ENCODE results near the gene AURKA.

- TF ChIP-seq, protein P1, sequence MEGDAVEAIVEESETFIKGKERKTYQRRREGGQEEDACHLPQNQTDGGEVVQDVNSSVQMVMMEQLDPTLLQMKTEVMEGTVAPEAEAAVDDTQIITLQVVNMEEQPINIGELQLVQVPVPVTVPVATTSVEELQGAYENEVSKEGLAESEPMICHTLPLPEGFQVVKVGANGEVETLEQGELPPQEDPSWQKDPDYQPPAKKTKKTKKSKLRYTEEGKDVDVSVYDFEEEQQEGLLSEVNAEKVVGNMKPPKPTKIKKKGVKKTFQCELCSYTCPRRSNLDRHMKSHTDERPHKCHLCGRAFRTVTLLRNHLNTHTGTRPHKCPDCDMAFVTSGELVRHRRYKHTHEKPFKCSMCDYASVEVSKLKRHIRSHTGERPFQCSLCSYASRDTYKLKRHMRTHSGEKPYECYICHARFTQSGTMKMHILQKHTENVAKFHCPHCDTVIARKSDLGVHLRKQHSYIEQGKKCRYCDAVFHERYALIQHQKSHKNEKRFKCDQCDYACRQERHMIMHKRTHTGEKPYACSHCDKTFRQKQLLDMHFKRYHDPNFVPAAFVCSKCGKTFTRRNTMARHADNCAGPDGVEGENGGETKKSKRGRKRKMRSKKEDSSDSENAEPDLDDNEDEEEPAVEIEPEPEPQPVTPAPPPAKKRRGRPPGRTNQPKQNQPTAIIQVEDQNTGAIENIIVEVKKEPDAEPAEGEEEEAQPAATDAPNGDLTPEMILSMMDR (IDR thresholded peaks at IDR 0.05; ENCODE audit: borderline replicate concordance, extremely low read depth, low read length, poor library complexity, severe bottlenecking): no peak
- no peak for TF ChIP-seq EZH2 (IDR thresholded peaks at IDR 0.05; ENCODE audit: borderline replicate concordance, low read depth, low read length, severe bottlenecking)
Measured at GRCh38 chr20:56388882-56389281, 3.1 kb downstream of the AURKA start.

All from DND-41 (cell line).